Aorta (tissue), 5 donors: ENCODE measurements around the gene ZNF774. TPM values are rescaled to one million over a fixed set of nuclear protein-coding genes. Genes with fewer than 3 reads are reported as not detected.

Experiments
- ATAC-seq: fragments of 200-7000 bp; cut with Tn5 transposase; one replicate; pipeline ENCODE4 v1.9.1; 2022; ENCODE audit warnings: moderate library complexity; ENCODE audit not compliant: low FRiP score
- DNase-seq, 2 donors: peaks; one replicate each; pipeline ENCODE4 v3.0.0-alpha.2; 2020
- H3K27ac ChIP-seq, 2 donors: one replicate each; pipeline ENCODE4 v1.5.1; 2013; ENCODE audit warnings: low read length in 2 of 2, mild to moderate bottlenecking in 2 of 2, moderate library complexity in 2 of 2, control low read depth in 1 of 2, inconsistent platforms in 1 of 2, low read depth in 1 of 2
- H3K27me3 ChIP-seq, 2 donors: one replicate each; pipeline ENCODE4 v1.6.1; 2013; ENCODE audit warnings: control low read depth in 1 of 2, low read length in 1 of 2, mild to moderate bottlenecking in 1 of 2, moderate library complexity in 1 of 2; ENCODE audit not compliant: insufficient read depth in 2 of 2, control insufficient read depth in 1 of 2
- H3K36me3 ChIP-seq, 2 donors: one replicate each; pipeline ENCODE4 v1.6.1; 2013; ENCODE audit warnings: control low read depth in 1 of 2, low read length in 1 of 2, mild to moderate bottlenecking in 1 of 2; ENCODE audit not compliant: insufficient read depth in 2 of 2, control insufficient read depth in 1 of 2
- H3K4me1 ChIP-seq, 2 donors: one replicate each; pipeline ENCODE4 v1.6.1; 2013; ENCODE audit warnings: low read length in 2 of 2, control low read depth in 1 of 2, mild to moderate bottlenecking in 1 of 2, moderate library complexity in 1 of 2; ENCODE audit not compliant: insufficient read depth in 2 of 2, control insufficient read depth in 1 of 2
- H3K4me3 ChIP-seq, 2 donors: one replicate each; pipeline ENCODE4 v1.5.1; 2013; ENCODE audit warnings: low read length in 2 of 2, control low read depth in 1 of 2, mild to moderate bottlenecking in 1 of 2
- H3K9me3 ChIP-seq: one replicate; pipeline ENCODE4 v1.6.1; 2013; ENCODE audit warnings: mild to moderate bottlenecking, low read length; ENCODE audit not compliant: control insufficient read depth
- WGBS, 2 donors: extraction: QIAGEN DNeasy Blood & Tissue Kit; methylation state at CpG; one replicate each; pipeline ENCODE4 v1.1.7; 2013; 5-methylcytosine and 5-hydroxymethylcytosine counted together
- intact Hi-C, 2 donors: fragments of 100-400 bp; cut with DNase I; formaldehyde crosslinking; loops; one replicate each; pipeline versions ENCODE4 v1.14.2 to v1.15.0; 2022
- polyA plus RNA-seq, 2 donors: library from polyadenylated mRNA; stranded (reverse); fragments of 200-250 nt; gene quantifications; one replicate each; pipeline ENCODE4 v1.2.3, GENCODE V29; 2013
- total RNA-seq, 2 donors: library from RNA; stranded (reverse); fragmentation: NEBNext Ultra II Directional; extraction: Animal tissue kit (Norgen Biotek cat#: 25700); gene quantifications; one replicate each; pipeline ENCODE4 v1.2.1, GENCODE V29; 2021
- donor health status: healthy with polysubstance abuse.
- donor health status: Bipolar disorder and iron deficiency.
- donor health status: DM: no; HTN: no; CAD: no.
- donor health status: DM: no; HTN: no; CAD: no.
- donor health status: DM: yes; HTN: yes; CAD: no.

ZNF774 gene
- total and polyA plus RNA-seq, 4 donors, result 0.50 to 7.4 (median 4.4) TPM

- peak overlapping the region; percentile 59 to 76 for H3K27ac ChIP-seq
- intact Hi-C loops, result no loop called here
- DNase-seq, result no peak
Measured at GRCh38 chr15:90367576-90367975, 15.5 kb downstream of the ZNF774 start.

GRCh38 chr15:90375071-90375470 is 23.0 kb downstream of the ZNF774 start:
- Histone ChIP-seq H3K27ac (no peak overlapping the region), H3K4me1 (no peaks in the 10 kb centered on the region), H3K9me3 (peaks cover 2% of the 10 kb centered on the region), H3K4me3 (no peak overlapping the region), H3K27me3 (no peaks in the 10 kb centered on the region), H3K36me3 (no peaks in the 10 kb centered on the region)
- intact Hi-C loops, result no loop called here
- ATAC-seq (no peak), DNase-seq (no peak)
- WGBS, 2 donors, result 96% methylated on average over 7 of the region's 7 CpGs

More at GRCh38 chr15:90367576-90367975, 15.5 kb downstream of the ZNF774 start:
- WGBS, 2 donors, result 2 to 3% methylated on average over 3 of the region's 3 CpGs
- Histone ChIP-seq H3K36me3 (no peaks in the 10 kb centered on the region), H3K27me3 (no peaks in the 10 kb centered on the region), H3K4me1 (peaks cover 3 to 5% of the 10 kb centered on the region in 2 donors), H3K4me3 (no peak overlapping the region), H3K9me3 (no peaks in the 10 kb centered on the region)
- peak; percentile 66 for ATAC-seq

GRCh38 chr15:90376789-90377188 is 24.7 kb downstream of the ZNF774 start:
- peaks cover 2% of the 10 kb centered on the region for H3K9me3 ChIP-seq
- intact Hi-C loops, result no loop called here
- no peak overlapping the region for H3K4me3 ChIP-seq
- ATAC-seq, result no peak
- no peaks in the 10 kb centered on the region for H3K27me3 ChIP-seq
- no peak overlapping the region for H3K27ac ChIP-seq
- WGBS, 2 donors, result 91 to 94% methylated on average over 6 of the region's 6 CpGs
- no peak for DNase-seq
- H3K4me1 ChIP-seq, result no peaks in the 10 kb centered on the region
- no peaks in the 10 kb centered on the region for H3K36me3 ChIP-seq

GRCh38 chr15:90379263-90379662 is 27.2 kb downstream of the ZNF774 start:
- Histone ChIP-seq H3K4me1 (no peaks in the 10 kb centered on the region), H3K9me3 (peaks cover 2% of the 10 kb centered on the region), H3K27me3 (no peaks in the 10 kb centered on the region), H3K36me3 (no peaks in the 10 kb centered on the region), H3K27ac (no peak overlapping the region), H3K4me3 (no peak overlapping the region)
- 84 to 96% methylated on average over 3 of the region's 3 CpGs for WGBS, 2 donors
- no peak for ATAC-seq
- intact Hi-C loops, result no loop called here
- no peak for DNase-seq

- Histone ChIP-seq H3K36me3 (no peaks in the 10 kb centered on the region), H3K4me1 (no peaks in the 10 kb centered on the region), H3K27ac (no peak overlapping the region), H3K27me3 (no peaks in the 10 kb centered on the region), H3K9me3 (peaks cover 2% of the 10 kb centered on the region), H3K4me3 (no peak overlapping the region)
- intact Hi-C loops, result loop anchor here in 1 of 2 donors (5.0 kb wide), 1 partner anchor 59 kb away; no protein-coding TSS in a partner anchor
- no peak for DNase-seq
- ATAC-seq, result no peak
Measured at GRCh38 chr15:90381515-90381914, 29.4 kb downstream of the ZNF774 start.

GRCh38 chr15:90382320-90382719 is 30.2 kb downstream of the ZNF774 start:
- no peak overlapping the region for H3K27ac ChIP-seq
- no peak for ATAC-seq
- H3K4me1 ChIP-seq, result no peaks in the 10 kb centered on the region
- H3K27me3 ChIP-seq, result no peaks in the 10 kb centered on the region
- H3K36me3 ChIP-seq, result no peaks in the 10 kb centered on the region
- H3K9me3 ChIP-seq, result peaks cover 2% of the 10 kb centered on the region
- no peak overlapping the region for H3K4me3 ChIP-seq
- DNase-seq, result no peak
- intact Hi-C loops, result loop anchor here in 1 of 2 donors (5.0 kb wide), 1 partner anchor 60 kb away; no protein-coding TSS in a partner anchor

- ATAC-seq (no peak), DNase-seq (no peak)
- Histone ChIP-seq H3K27me3 (no peaks in the 10 kb centered on the region), H3K9me3 (no peaks in the 10 kb centered on the region), H3K4me3 (no peak overlapping the region), H3K36me3 (no peaks in the 10 kb centered on the region), H3K4me1 (peaks cover 0 to 3% of the 10 kb centered on the region in 2 donors), H3K27ac (peak overlapping the region; percentile 52 to 57)
- WGBS, 2 donors, result 11 to 13% methylated on average over 2 of the region's 2 CpGs
- intact Hi-C loops, result no loop called here
Measured at GRCh38 chr15:90386221-90386620, 34.1 kb downstream of the ZNF774 start.

GRCh38 chr15:90387534-90388461 is 35.7 kb downstream of the ZNF774 start, which contains the start of gene IQGAP1:
Gene IQGAP1, plus strand, starts transcription at chr15:90388242. Its CDS starts 100 bp downstream, at chr15:90388342.
- H3K9me3 ChIP-seq, result no peaks in the 10 kb centered on the region
- no peaks in the 10 kb centered on the region for H3K27me3 ChIP-seq
- peak within 1 kb of the TSS; percentile 80 to 84 for H3K4me3 ChIP-seq
- intact Hi-C loops, result no loop called here
- H3K4me1 ChIP-seq, result peaks cover 0 to 3% of the 10 kb centered on the region in 2 donors
- ATAC-seq (peak; percentile 98), DNase-seq (peak; percentile 99)
- peak within 1 kb of the TSS; percentile 90 to 97 for H3K27ac ChIP-seq
- no peaks in the 10 kb centered on the region for H3K36me3 ChIP-seq
- 6 to 7% methylated on average over 50 to 62 of the region's 62 CpGs for WGBS, 2 donors
